Nasal cavity respiratory epithelium epithelial cell of viscerocranial mucosa (primary cell): ENCODE measurements around the gene ING2. TPM values are rescaled to one million over a fixed set of nuclear protein-coding genes. Genes with fewer than 3 reads are reported as not detected.

Experiments used
- total RNA-seq: library from RNA; depleted of rRNA; stranded (reverse); fragments of >200 nt; gene quantifications from 2 replicates; pipeline ENCODE4 v1.2.3, GENCODE V29; 2014

Gene ING2, protein sequence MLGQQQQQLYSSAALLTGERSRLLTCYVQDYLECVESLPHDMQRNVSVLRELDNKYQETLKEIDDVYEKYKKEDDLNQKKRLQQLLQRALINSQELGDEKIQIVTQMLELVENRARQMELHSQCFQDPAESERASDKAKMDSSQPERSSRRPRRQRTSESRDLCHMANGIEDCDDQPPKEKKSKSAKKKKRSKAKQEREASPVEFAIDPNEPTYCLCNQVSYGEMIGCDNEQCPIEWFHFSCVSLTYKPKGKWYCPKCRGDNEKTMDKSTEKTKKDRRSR
- 17.4 and 17.9 TPM in 2 replicates for total RNA-seq

DNA sequence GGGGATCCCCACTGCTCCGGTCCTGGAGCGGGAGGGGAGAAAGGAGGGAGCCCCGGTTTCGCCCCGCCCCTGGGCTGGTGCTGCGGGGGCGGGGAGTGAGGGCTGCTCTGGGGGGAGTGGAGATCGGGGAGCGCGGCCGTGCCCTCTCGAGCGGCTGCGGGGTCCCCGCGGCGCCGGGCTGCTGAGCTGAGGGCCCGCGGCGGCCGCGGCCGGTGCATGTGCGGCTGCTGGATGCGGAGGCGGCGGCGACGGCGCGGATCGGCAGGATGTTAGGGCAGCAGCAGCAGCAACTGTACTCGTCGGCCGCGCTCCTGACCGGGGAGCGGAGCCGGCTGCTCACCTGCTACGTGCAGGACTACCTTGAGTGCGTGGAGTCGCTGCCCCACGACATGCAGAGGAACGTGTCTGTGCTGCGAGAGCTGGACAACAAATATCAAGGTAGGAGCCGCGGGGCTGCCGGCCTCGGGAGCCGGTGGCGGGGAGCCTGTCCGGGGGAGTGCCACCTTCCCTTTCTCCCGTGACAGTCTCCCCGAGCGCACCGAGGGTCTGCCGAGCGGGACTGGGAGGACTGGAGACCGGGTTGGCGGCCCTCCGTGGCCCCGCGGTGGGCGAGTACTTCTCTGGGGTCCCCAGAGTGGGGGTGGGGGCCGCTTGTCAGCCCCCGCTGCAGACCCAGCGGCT lies at the start of gene ING2:
Gene ING2 (plus strand): TSS at position 129 of the 681 bp plus-strand sequence. CDS start 138 bp downstream, at position 267.

Other genes starting within 250 kb of the ING2 start
- gene CLDN22, start 184.8 kb upstream of the ING2 start, total RNA-seq: not detected in 2 replicates
- gene CLDN24, start 182.6 kb upstream of the ING2 start, total RNA-seq: not detected in 2 replicates
- 19.5 and 20.1 TPM in 2 replicates for gene CDKN2AIP, start 60.4 kb upstream of the ING2 start, total RNA-seq
- gene RWDD4, start 154.1 kb downstream of the ING2 start, total RNA-seq: 21.9 and 24.4 TPM in 2 replicates
- 51.6 and 57.1 TPM in 2 replicates for gene TRAPPC11, start 154.2 kb downstream of the ING2 start, total RNA-seq